ENCODE data around the gene DDX4. TPM values are rescaled to one million over a fixed set of nuclear protein-coding genes. Genes with fewer than 3 reads are reported as not detected.

The DDX4 gene
- total and polyA plus RNA-seq, 4 donors, result 0.03 TPM; not detected in 3

DNA sequence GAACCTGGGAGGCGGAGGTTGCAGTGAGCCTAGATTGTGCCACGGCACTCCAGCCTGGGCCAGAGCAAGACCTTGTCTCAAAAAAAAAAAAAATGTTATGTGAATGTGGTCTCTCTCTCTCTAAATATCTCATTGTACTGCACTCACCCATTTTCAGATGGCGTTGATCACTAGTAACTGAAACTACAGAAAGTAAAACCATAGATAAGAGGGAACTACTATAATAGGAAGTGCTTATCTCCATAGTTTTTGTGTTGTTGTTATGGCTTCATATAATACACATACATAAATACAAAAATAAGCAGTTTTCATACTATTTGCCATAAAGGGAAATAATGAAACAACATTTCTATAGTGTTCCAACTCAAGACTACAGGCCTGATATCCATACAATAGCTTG is 122.4 kb downstream of the DDX4 start:
- H3K9ac ChIP-seq (ENCODE audit: insufficient read depth in 1 of 2, low read length in 2 of 2), result no peak overlapping the region
- 75 to 85% methylated on average over 3 of the region's 3 CpGs for WGBS, 2 donors
- H3K4me1 ChIP-seq (ENCODE audit: control insufficient read depth in 5 of 5, insufficient read depth in 5 of 5, low read length in 5 of 5), result peaks cover 0 to 3% (median 0%) of the 10 kb centered on the region in 5 donors
- peaks cover 0 to 3% (median 0%) of the 10 kb centered on the region in 4 donors for H3K9me3 ChIP-seq (ENCODE audit: control insufficient read depth in 4 of 4, insufficient read depth in 3 of 4, low read length in 3 of 4)
- DNase-seq (no peak), ATAC-seq (ENCODE audit: insufficient read depth, low FRiP score) (no peak)
- H3K27me3 ChIP-seq (ENCODE audit: control insufficient read depth in 3 of 3, insufficient read depth in 3 of 3, low read length in 2 of 3), result no peaks in the 10 kb centered on the region
- H3K4me3 ChIP-seq, result no peak overlapping the region
- TF ChIP-seq, protein P1, sequence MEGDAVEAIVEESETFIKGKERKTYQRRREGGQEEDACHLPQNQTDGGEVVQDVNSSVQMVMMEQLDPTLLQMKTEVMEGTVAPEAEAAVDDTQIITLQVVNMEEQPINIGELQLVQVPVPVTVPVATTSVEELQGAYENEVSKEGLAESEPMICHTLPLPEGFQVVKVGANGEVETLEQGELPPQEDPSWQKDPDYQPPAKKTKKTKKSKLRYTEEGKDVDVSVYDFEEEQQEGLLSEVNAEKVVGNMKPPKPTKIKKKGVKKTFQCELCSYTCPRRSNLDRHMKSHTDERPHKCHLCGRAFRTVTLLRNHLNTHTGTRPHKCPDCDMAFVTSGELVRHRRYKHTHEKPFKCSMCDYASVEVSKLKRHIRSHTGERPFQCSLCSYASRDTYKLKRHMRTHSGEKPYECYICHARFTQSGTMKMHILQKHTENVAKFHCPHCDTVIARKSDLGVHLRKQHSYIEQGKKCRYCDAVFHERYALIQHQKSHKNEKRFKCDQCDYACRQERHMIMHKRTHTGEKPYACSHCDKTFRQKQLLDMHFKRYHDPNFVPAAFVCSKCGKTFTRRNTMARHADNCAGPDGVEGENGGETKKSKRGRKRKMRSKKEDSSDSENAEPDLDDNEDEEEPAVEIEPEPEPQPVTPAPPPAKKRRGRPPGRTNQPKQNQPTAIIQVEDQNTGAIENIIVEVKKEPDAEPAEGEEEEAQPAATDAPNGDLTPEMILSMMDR (IDR thresholded peaks at IDR 0.05; ENCODE audit: control extremely low read depth, extremely low read depth), result no peak
- H3K36me3 ChIP-seq (ENCODE audit: control insufficient read depth in 4 of 4, insufficient read depth in 4 of 4, low read length in 4 of 4), result no peaks in the 10 kb centered on the region
- no peak overlapping the region for H3K27ac ChIP-seq (ENCODE audit: low read depth in 1 of 2, low read length in 1 of 2)

DNA sequence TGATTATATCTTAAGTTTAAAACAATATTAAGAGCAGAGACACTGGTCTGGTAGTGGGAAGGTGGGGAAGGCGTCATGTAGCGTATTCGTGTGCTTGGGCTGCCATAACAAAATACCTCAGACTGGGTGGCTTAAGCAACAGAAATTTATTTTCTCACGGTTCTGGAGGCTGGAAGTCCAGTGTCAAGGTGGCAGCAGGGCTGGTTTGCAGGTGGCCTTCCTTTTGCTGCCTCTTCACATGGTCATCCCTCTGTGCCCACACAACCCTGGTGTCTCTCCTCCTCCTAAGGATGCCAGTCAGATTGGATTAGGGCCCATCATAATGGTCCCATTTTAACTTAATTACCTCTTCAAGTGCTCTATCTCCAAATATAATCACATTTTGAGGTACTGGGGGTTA is 122.8 kb downstream of the DDX4 start:
- Histone ChIP-seq H3K4me3 (no peak overlapping the region), H3K9ac (ENCODE audit: insufficient read depth in 1 of 2, low read length in 2 of 2) (no peak overlapping the region), H3K36me3 (ENCODE audit: control insufficient read depth in 4 of 4, insufficient read depth in 4 of 4, low read length in 4 of 4) (no peaks in the 10 kb centered on the region), H3K27ac (ENCODE audit: low read depth in 1 of 2, low read length in 1 of 2) (no peak overlapping the region), H3K27me3 (ENCODE audit: control insufficient read depth in 3 of 3, insufficient read depth in 3 of 3, low read length in 2 of 3) (no peaks in the 10 kb centered on the region), H3K9me3 (ENCODE audit: control insufficient read depth in 4 of 4, insufficient read depth in 3 of 4, low read length in 3 of 4) (peaks cover 0 to 3% (median 0%) of the 10 kb centered on the region in 4 donors), H3K4me1 (ENCODE audit: control insufficient read depth in 5 of 5, insufficient read depth in 5 of 5, low read length in 5 of 5) (peaks cover 0 to 3% (median 0%) of the 10 kb centered on the region in 5 donors)
- TF ChIP-seq, protein P1 (IDR thresholded peaks at IDR 0.05; ENCODE audit: control extremely low read depth, extremely low read depth), result no peak
- no peak for DNase-seq
- WGBS, 2 donors, result 84 to 91% methylated on average over 4 of the region's 4 CpGs
- no peak for ATAC-seq (ENCODE audit: insufficient read depth, low FRiP score)

DNA sequence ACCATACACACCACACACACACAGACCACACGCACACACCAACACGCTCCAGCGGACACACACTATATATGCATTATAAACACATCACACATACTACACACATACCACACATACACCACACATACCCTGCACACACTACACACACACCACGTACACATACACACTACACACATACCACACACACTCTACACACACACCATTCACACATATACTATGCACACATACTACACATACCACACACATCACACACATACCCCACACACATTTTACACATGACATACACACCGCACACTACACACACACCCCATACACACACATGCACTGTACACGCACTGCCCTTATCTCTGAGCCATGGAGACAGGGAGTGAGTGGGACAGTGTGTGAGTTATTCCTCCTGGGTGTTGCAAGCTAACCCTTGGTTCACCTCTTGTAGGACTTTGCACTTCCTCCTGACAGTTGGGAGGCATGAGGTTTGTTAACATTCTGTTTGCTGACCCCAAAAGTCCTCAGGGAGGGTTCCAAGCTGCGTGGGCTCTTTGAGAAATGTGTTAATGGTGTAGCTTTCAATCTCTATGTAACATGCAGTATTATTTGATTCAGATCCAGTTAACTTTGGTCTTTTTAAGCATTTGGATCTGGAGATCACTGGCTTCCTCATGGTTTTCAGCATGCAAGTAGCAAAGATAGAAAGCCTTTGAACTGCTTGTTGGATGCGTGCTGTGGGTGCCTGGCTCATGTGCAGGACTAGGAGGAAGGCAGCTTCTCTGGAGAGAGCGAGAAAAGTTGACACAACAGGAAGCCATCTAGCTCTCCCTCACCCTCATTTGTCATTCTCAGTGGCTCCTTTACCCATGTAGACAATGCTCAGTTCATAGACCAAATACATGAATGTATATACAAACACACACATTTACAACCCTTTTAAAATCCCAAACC is 127.0 kb downstream of the DDX4 start:
- DNase-seq, result peak in 1 of 3 donors; percentile 6
- Histone ChIP-seq H3K27ac (ENCODE audit: low read depth in 1 of 2, low read length in 1 of 2) (peak overlapping the region in 1 of 2 donors; percentile 5), H3K9ac (ENCODE audit: insufficient read depth in 1 of 2, low read length in 2 of 2) (no peak overlapping the region), H3K36me3 (ENCODE audit: control insufficient read depth in 4 of 4, insufficient read depth in 4 of 4, low read length in 4 of 4) (no peaks in the 10 kb centered on the region), H3K9me3 (ENCODE audit: control insufficient read depth in 4 of 4, insufficient read depth in 3 of 4, low read length in 3 of 4) (peaks cover 0 to 3% (median 0%) of the 10 kb centered on the region in 4 donors), H3K4me1 (ENCODE audit: control insufficient read depth in 5 of 5, insufficient read depth in 5 of 5, low read length in 5 of 5) (peaks cover 0 to 7% (median 0%) of the 10 kb centered on the region in 5 donors), H3K27me3 (ENCODE audit: control insufficient read depth in 3 of 3, insufficient read depth in 3 of 3, low read length in 2 of 3) (no peaks in the 10 kb centered on the region), H3K4me3 (no peak overlapping the region)
- ATAC-seq (ENCODE audit: insufficient read depth, low FRiP score), result peak; percentile 30
- TF ChIP-seq, protein P1 (IDR thresholded peaks at IDR 0.05; ENCODE audit: control extremely low read depth, extremely low read depth), result no peak
- WGBS, 2 donors, result 73 to 78% methylated on average over 9 of the region's 9 CpGs
